ENCODE data around the gene FRS3. TPM values are rescaled to one million over a fixed set of nuclear protein-coding genes. Genes with fewer than 3 reads are reported as not detected.

Gene FRS3
- total and polyA plus RNA-seq, 8 donors = 5.3 to 10.9 (median 9.0) TPM

- TF ChIP-seq CTCF (IDR thresholded peaks at IDR 0.05) = no peak
- intact Hi-C loops (cut with DNase I) = no loop called here
Observed at GRCh38 chr6:41822021-41822420, 42.3 kb upstream of the FRS3 start.

DNA sequence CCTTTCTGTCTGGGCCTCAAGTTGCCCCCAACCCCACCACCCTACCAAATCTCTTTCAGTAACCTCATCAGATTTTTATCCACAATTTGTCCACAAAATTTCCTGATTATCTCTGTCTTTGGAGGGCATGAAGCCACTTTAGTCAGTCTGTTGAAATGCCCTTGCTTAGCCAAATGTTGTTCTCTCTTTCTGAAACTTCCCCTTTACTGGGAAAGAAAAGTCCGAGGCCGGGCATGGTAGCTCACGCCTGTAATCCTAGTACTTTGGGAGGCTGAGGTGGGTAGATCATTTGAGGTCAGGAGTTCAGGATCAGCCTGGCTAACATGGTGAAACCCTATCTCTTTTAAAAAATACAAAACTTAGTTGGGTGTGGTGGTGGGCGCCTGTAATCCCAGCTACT lies 41.6 kb upstream of the FRS3 start:
- Histone ChIP-seq H3K9me3 (no peaks in the 10 kb centered on the region), H3K27me3 (no peaks in the 10 kb centered on the region), H3K36me3 (no peaks in the 10 kb centered on the region), H3K4me3 (no peak overlapping the region), H3K4me1 (no peaks in the 10 kb centered on the region), H3K27ac (no peak overlapping the region)
- no peak for TF ChIP-seq CTCF (IDR thresholded peaks at IDR 0.05)
- DNase-seq (no peak), ATAC-seq (no peak)
- intact Hi-C loops (cut with DNase I) = no loop called here

More at GRCh38 chr6:41822021-41822420, 42.3 kb upstream of the FRS3 start:
- Histone ChIP-seq H3K36me3 (no peaks in the 10 kb centered on the region), H3K4me1 (no peaks in the 10 kb centered on the region), H3K4me3 (no peak overlapping the region), H3K9me3 (no peaks in the 10 kb centered on the region), H3K27me3 (no peaks in the 10 kb centered on the region), H3K27ac (no peak overlapping the region)
- ATAC-seq (no peak), DNase-seq (no peak)

GRCh38 chr6:41818271-41819054 lies 38.8 kb upstream of the FRS3 start:
- TF ChIP-seq CTCF (IDR thresholded peaks at IDR 0.05) = no peak
- Histone ChIP-seq H3K27me3 (no peaks in the 10 kb centered on the region), H3K4me3 (no peak overlapping the region), H3K36me3 (no peaks in the 10 kb centered on the region), H3K9me3 (no peaks in the 10 kb centered on the region), H3K27ac (no peak overlapping the region), H3K4me1 (no peaks in the 10 kb centered on the region)
- no peak for DNase-seq
- intact Hi-C loops (cut with DNase I) = no loop called here
- no peak for ATAC-seq

- DNase-seq (no peak), ATAC-seq (peak; percentile 77)
- Histone ChIP-seq H3K9me3 (no peaks in the 10 kb centered on the region), H3K27me3 (no peaks in the 10 kb centered on the region), H3K4me1 (no peaks in the 10 kb centered on the region), H3K4me3 (no peak overlapping the region), H3K36me3 (no peaks in the 10 kb centered on the region), H3K27ac (no peak overlapping the region)
- intact Hi-C loops (cut with DNase I) = no loop called here
- no peak for TF ChIP-seq CTCF (IDR thresholded peaks at IDR 0.05)
Observed at GRCh38 chr6:41815587-41815986, 35.9 kb upstream of the FRS3 start.

DNA sequence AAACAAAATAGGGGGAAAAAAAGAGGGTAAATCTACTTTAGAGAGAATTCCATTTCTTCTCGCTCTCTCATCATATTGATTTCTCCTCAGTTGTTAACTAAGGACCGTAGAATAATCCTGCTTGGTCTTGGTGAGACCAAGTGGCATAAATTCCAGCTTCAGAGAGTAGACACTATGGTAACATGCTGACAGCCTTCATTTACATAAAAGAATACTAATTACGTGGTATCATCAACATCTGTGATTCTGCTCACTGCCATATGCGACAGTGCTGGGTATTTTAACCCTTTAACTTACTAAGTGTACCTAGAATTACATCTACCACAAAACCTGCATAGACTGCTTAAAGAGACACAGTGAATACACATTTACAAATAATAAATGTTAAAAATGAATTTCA lies 34.9 kb upstream of the FRS3 start:
- Histone ChIP-seq H3K9me3 (no peaks in the 10 kb centered on the region), H3K4me3 (no peak overlapping the region), H3K36me3 (no peaks in the 10 kb centered on the region), H3K27me3 (no peaks in the 10 kb centered on the region), H3K4me1 (no peaks in the 10 kb centered on the region), H3K27ac (no peak overlapping the region)
- ATAC-seq = no peak
- intact Hi-C loops (cut with DNase I) = no loop called here
- no peak for TF ChIP-seq CTCF (IDR thresholded peaks at IDR 0.05)
- DNase-seq = no peak

Measured in left lung (tissue), 10 donors.